Karpas-422 (cell line): ENCODE data around the gene SALL2. TPM values are rescaled to one million over a fixed set of nuclear protein-coding genes. Genes with fewer than 3 reads are reported as not detected.

Experiments
- DNase-seq: peaks from one replicate; pipeline ENCODE4 v3.0.0-alpha.2; 2015
- H2AFZ ChIP-seq: fragments of 200-600 bp; sonication (generic); 2 replicates; pipeline ENCODE4 v1.6.1; 2014; ENCODE audit warnings: antibody characterized with exemption, low read length, mixed read lengths
- H3K27ac ChIP-seq: fragments of 200-600 bp; sonication (generic); 2 replicates; pipeline ENCODE4 v1.5.1; 2014; ENCODE audit warnings: mild to moderate bottlenecking, low read length, moderate library complexity
- H3K27me3 ChIP-seq: fragments of 200-600 bp; sonication (generic); 2 replicates; pipeline ENCODE4 v1.6.1; 2014; ENCODE audit warnings: low read length, mixed read lengths
- H3K36me3 ChIP-seq: fragments of 200-600 bp; sonication (generic); 2 replicates; pipeline ENCODE4 v1.6.1; 2014; ENCODE audit warnings: low read length, mixed read lengths; ENCODE audit not compliant: insufficient read depth
- H3K4me1 ChIP-seq: fragments of 200-600 bp; sonication (generic); 2 replicates; pipeline ENCODE4 v1.6.1; 2014; ENCODE audit warnings: mild to moderate bottlenecking, low read length, mixed read lengths
- H3K4me2 ChIP-seq: fragments of 200-600 bp; sonication (generic); 2 replicates; pipeline ENCODE4 v1.6.1; 2014; ENCODE audit warnings: low read length, low read depth, mild to moderate bottlenecking; ENCODE audit not compliant: poor library complexity, severe bottlenecking
- H3K4me3 ChIP-seq: fragments of 200-600 bp; sonication (generic); 2 replicates; pipeline ENCODE4 v1.5.1; 2014; ENCODE audit warnings: mild to moderate bottlenecking, antibody characterized with exemption, low read length, mixed read lengths
- H3K79me2 ChIP-seq: fragments of 200-600 bp; sonication (generic); 2 replicates; pipeline ENCODE4 v1.6.1; 2014; ENCODE audit warnings: mild to moderate bottlenecking, low read length, mixed read lengths
- H3K9ac ChIP-seq: fragments of 200-600 bp; sonication (generic); 2 replicates; pipeline ENCODE4 v1.6.0; 2014; ENCODE audit warnings: low read length
- H3K9me2 ChIP-seq: fragments of 200-600 bp; sonication (generic), shearing (Covaris generic); replicated peaks from 2 replicates; pipeline ENCODE4 v1.6.0; 2014; ENCODE audit warnings: mild to moderate bottlenecking, low read length, moderate library complexity; ENCODE audit not compliant: insufficient read depth
- H3K9me3 ChIP-seq: fragments of 300-700, 200-600 bp; sonication (generic); 2 replicates; pipeline ENCODE4 v1.6.1; 2014; ENCODE audit warnings: low read length, mixed read lengths
- H4K20me1 ChIP-seq: fragments of 200-600 bp; sonication (generic); 2 replicates; pipeline ENCODE4 v1.6.1; 2014; ENCODE audit warnings: mild to moderate bottlenecking, antibody characterized with exemption, low read length, low read depth; ENCODE audit not compliant: insufficient read depth
- total RNA-seq: library from RNA; depleted of rRNA; stranded (reverse); fragments of >200 nt; shearing (Covaris generic); gene quantifications from 2 replicates; pipeline ENCODE4 v1.2.3, GENCODE V29; 2014; ENCODE audit warnings: low replicate concordance

The SALL2 gene
- total RNA-seq, 1 experiment from 2014 or later: not detected

DNA sequence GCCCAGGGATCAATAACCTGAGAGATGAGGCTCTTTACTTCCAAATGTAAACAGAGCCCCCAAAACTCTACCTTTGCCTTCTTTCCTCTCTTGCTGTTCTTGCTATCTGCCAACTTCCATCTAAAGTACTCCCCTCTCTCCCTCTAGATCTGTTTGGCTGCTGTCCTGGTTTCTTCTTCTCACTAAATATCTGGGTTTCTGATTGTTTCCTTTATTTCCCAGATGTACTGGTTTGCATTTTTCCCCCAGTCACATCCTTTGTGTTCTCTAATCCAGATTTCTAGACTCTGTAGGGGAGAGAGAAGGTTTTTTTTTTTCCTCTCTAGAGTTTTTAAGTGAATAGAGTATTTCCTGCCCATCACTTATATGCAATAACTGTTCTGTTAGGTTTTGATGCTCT, 7.1 kb upstream of the SALL2 start:
- Histone ChIP-seq H2AFZ (no peak overlapping the region), H3K4me2 (no peak overlapping the region), H4K20me1 (no peaks in the 10 kb centered on the region), H3K4me1 (peaks cover 19% of the 10 kb centered on the region), H3K9me2 (no peaks in the 10 kb centered on the region), H3K27me3 (no peaks in the 10 kb centered on the region), H3K79me2 (no peaks in the 10 kb centered on the region), H3K4me3 (no peak overlapping the region), H3K36me3 (no peaks in the 10 kb centered on the region), H3K27ac (no peak overlapping the region), H3K9ac (no peak overlapping the region), H3K9me3 (no peaks in the 10 kb centered on the region)
- no peak for DNase-seq

DNA sequence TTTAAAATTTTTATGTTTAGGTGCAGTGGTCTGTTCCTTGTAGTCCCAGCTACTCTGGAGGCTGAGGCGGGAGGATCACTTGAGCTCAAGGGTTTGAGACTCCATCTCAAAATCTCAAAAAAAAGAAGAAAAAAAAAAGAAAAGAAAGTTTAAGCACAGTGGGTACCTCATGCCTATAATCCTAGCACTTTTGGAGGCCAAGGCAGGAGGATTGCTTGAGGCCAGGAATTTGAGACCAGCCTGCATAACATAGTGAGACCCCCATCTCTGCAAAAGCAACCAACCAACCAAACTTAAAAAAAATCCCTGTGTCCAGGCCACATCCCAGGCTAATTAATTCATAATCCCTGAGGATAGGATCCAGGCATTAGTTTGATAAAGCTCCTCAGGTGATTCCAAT, 3.4 kb upstream of the SALL2 start:
- Histone ChIP-seq H2AFZ (no peak overlapping the region), H3K79me2 (no peaks in the 10 kb centered on the region), H3K4me3 (no peak overlapping the region), H4K20me1 (no peaks in the 10 kb centered on the region), H3K9ac (no peak overlapping the region), H3K27me3 (no peaks in the 10 kb centered on the region), H3K9me2 (no peaks in the 10 kb centered on the region), H3K9me3 (no peaks in the 10 kb centered on the region), H3K27ac (no peak overlapping the region), H3K4me2 (peak overlapping the region; percentile 21), H3K36me3 (no peaks in the 10 kb centered on the region), H3K4me1 (peaks cover 35% of the 10 kb centered on the region)
- no peak for DNase-seq

DNA sequence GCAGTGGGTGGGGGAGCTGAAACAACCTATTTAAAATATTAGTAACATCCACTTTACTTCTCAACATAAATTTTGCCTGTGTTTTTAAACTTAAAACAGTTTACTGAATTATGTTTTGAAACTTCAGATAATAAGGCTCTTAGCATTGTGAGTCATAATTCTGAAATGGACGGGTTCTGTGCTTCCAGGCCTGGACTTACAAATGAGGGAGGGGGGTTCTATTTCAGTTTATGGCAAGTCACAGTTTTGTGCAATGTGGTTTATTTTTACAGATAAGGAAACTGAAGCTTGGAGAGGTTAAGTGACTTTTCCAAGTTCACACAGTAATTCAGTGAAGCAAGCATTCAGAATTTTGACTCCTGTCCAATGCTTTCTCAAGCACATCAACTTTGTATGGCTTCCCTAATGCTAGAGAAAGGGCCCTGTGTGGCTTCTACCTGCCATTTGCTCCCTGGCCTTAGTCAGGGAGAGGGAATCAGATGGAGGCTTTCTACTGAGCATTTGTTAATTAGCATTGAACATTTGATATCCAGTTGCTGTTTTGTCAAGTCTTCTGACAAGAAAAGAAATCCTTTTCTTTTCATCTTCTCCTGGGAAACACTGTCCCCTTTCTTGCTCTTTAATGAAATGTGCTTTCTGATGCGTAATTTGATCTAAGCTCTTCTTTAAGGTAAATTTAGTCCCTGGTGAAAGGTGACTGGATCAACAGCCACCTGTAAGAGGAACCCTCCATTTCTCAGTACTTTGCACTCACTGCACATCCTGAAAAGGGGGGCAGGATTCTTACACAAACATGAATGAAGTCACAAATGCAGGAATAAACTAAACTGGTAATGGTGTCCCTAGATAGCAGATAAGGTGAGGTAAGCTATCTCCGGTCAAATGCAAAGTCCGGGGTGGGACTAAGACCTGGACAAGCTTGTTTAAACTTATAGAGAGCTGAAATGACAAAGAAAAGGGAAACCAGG, 2.5 kb upstream of the SALL2 start:
- peak overlapping the region; percentile 21 for H3K4me2 ChIP-seq
- H3K27ac ChIP-seq: no peak overlapping the region
- H4K20me1 ChIP-seq: no peaks in the 10 kb centered on the region
- H3K4me3 ChIP-seq: no peak overlapping the region
- H3K36me3 ChIP-seq: no peaks in the 10 kb centered on the region
- H2AFZ ChIP-seq: no peak overlapping the region; the same call in 1 of the 2 replicates
- no peak overlapping the region for H3K9ac ChIP-seq
- H3K79me2 ChIP-seq: no peaks in the 10 kb centered on the region
- peaks cover 35% of the 10 kb centered on the region for H3K4me1 ChIP-seq
- H3K27me3 ChIP-seq: no peaks in the 10 kb centered on the region
- H3K9me3 ChIP-seq: no peaks in the 10 kb centered on the region
- H3K9me2 ChIP-seq: no peaks in the 10 kb centered on the region
- peak; percentile 51 for DNase-seq

DNA sequence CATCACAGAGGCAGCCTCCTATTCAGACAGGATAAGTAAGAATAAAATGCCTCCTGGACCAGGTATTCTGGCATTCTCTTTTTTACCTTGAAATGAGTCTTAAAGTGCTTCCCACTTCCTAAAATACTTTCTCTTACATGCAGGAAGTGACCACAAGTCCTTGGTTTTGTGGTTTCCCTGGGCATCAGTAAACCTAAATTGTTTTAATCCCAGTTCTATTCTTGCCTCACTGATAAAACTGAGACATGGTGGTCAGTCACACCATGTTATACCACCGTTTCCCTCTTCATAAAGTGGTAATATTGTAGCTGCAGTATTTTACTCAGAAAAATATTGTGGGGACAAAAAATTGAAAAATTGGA, 1.2 kb upstream of the SALL2 start:
- H2AFZ ChIP-seq: no peak overlapping the region
- no peaks in the 10 kb centered on the region for H4K20me1 ChIP-seq
- H3K4me2 ChIP-seq: peak overlapping the region; percentile 37
- H3K9ac ChIP-seq: no peak overlapping the region
- 0 out of 2 replicates have a peak overlapping the region, but pooled peaks have one; percentile 26 for H3K4me3 ChIP-seq
- no peaks in the 10 kb centered on the region for H3K9me3 ChIP-seq
- H3K79me2 ChIP-seq: no peaks in the 10 kb centered on the region
- DNase-seq: no peak
- H3K27ac ChIP-seq: no peak overlapping the region
- H3K27me3 ChIP-seq: no peaks in the 10 kb centered on the region
- H3K36me3 ChIP-seq: no peaks in the 10 kb centered on the region
- no peaks in the 10 kb centered on the region for H3K9me2 ChIP-seq
- peaks cover 35% of the 10 kb centered on the region for H3K4me1 ChIP-seq

DNA sequence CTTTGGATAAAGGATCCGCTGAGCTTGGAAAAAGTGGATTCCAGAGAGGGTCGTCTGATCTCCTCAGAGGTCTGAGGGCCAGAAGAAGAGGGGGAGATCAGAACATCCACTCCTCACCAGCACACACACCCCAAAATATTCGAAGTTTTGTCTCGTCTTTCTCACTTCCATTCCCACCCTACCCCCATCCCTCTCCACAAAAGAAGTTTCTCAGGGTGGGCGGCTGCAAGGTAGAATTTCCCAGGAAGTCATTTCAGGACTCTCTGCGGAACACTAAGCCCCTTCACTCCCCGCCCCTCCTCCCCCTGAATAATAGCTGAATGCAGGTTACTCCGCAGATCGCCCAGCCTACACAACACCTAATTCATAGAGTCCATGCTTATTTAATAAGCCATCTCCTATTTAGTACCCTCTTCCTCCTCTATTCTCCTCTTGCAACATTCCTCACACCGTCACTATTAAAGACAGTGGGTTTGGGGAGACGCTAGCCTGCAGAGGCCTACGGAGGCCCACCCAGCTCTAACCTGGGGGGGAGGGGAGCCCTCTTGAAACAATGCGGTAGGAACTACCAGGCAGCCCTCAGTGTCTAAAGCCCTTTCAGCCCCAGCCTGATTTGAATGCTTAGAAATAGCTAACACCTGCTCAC, 649 bp upstream of the SALL2 start:
- H3K4me3 ChIP-seq: 0 out of 2 replicates have a peak overlapping the region, but pooled peaks have one; percentile 26
- DNase-seq: peak; percentile 65
- H3K9ac ChIP-seq: no peak overlapping the region
- no peaks in the 10 kb centered on the region for H3K9me3 ChIP-seq
- H2AFZ ChIP-seq: no peak overlapping the region
- no peaks in the 10 kb centered on the region for H3K9me2 ChIP-seq
- H4K20me1 ChIP-seq: no peaks in the 10 kb centered on the region
- no peaks in the 10 kb centered on the region for H3K27me3 ChIP-seq
- H3K79me2 ChIP-seq: no peaks in the 10 kb centered on the region
- peak overlapping the region; percentile 37 for H3K4me2 ChIP-seq
- peaks cover 35% of the 10 kb centered on the region for H3K4me1 ChIP-seq
- no peaks in the 10 kb centered on the region for H3K36me3 ChIP-seq
- H3K27ac ChIP-seq: no peak overlapping the region

DNA sequence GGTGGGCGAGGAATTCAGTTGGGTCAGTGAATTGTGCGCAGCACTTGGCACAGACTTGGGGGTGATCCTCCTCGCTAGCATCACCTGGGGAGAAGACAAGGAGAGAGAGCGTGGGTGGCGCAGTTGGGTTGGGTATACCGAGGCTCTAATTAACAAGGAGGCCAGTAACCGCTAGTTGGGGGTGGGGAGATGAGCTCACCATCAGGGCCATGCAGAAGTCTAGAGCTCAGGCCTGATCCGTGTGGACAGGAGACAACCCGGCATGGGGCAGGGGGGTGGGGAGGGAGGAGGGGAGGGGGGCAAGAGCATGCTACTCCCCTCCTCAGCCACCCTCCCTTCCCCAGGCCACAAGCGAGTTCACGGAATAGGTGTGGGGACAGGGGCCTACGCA, 580 bp downstream of the SALL2 start:
- Histone ChIP-seq H3K4me1 (peaks cover 35% of the 10 kb centered on the region), H3K79me2 (no peaks in the 10 kb centered on the region), H3K27me3 (no peaks in the 10 kb centered on the region), H3K9me2 (no peaks in the 10 kb centered on the region), H3K9ac (no peak overlapping the region), H3K9me3 (no peaks in the 10 kb centered on the region), H3K4me2 (no peak overlapping the region), H2AFZ (no peak overlapping the region), H3K36me3 (no peaks in the 10 kb centered on the region), H3K4me3 (no peak overlapping the region), H3K27ac (no peak overlapping the region), H4K20me1 (no peaks in the 10 kb centered on the region)
- no peak for DNase-seq

DNA sequence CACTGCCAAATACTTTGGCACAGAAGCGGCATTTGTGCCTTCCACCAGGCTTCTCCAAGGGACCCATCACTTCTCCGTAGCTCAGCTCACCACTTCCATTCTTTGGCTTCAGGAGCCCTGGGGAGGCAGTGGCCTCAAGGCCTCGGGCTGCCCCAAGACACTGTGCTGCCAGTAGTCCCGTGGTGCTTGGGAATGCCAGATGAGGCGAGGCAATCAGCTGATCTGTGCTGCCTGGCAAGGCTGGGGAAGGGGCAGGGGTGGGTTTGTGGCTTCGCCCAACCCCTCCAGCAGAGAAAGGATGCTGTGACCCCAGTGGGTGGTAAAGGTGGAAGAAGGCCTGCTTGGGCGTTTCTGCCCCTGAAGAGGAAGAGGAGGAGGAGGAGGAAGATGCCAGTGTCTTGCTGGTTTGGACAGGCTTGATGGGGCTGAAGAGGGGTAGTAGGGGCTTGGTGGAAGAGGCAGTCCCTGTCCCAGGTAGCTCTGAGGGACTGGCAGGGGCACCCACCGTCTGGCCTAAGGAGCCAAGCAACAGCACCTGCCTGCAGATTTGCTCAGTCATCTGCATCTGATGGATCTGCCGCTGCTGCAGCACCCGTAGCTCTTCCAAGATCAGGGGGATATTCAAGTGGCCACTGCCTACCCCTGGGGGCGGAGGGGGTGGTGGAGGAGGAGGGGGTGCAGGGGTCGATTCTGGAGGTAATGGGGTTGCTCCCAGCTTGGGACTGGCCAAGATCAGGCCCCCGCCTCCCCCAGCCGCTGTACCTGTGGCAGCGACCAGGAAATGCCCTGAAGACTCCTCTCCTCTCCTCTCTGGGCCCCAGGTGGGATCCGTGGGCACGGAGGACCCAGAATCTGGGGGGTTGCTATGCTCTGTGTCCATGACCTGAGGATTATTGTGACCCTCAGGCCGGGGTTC, 1.3 kb downstream of the SALL2 start:
- peaks cover 35% of the 10 kb centered on the region for H3K4me1 ChIP-seq
- no peaks in the 10 kb centered on the region for H3K9me3 ChIP-seq
- H2AFZ ChIP-seq: no peak overlapping the region
- H3K27me3 ChIP-seq: no peaks in the 10 kb centered on the region
- H4K20me1 ChIP-seq: no peaks in the 10 kb centered on the region
- H3K4me3 ChIP-seq: no peak overlapping the region
- H3K9me2 ChIP-seq: no peaks in the 10 kb centered on the region
- no peaks in the 10 kb centered on the region for H3K36me3 ChIP-seq
- H3K27ac ChIP-seq: no peak overlapping the region
- no peak overlapping the region for H3K9ac ChIP-seq
- no peak overlapping the region for H3K4me2 ChIP-seq
- H3K79me2 ChIP-seq: no peaks in the 10 kb centered on the region
- DNase-seq: no peak

DNA sequence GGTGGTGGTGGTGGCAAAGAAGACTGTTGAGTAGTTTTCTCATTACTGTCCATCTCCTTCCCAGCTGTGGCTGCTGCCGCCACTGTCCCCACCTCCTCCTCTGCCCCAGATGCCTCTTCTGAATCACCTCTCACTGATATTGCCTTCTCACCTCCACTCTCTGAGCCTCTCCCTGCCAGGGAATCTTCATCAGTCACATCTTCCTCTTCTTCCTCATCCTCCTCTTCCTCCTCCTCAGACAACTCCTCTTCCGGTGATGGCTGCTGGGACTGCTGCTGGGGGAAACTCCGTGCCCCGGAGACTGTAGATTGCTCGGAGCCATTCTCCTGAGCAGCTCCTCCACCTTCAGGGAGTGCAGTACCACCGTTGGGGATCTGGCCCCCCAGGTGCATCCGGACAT, 2.9 kb downstream of the SALL2 start:
- Histone ChIP-seq H4K20me1 (no peaks in the 10 kb centered on the region), H3K4me1 (peaks cover 21% of the 10 kb centered on the region), H3K9me3 (no peaks in the 10 kb centered on the region), H3K4me3 (no peak overlapping the region), H3K27me3 (no peaks in the 10 kb centered on the region), H3K27ac (no peak overlapping the region), H3K4me2 (no peak overlapping the region), H3K36me3 (no peaks in the 10 kb centered on the region), H3K9me2 (no peaks in the 10 kb centered on the region), H3K79me2 (no peaks in the 10 kb centered on the region), H3K9ac (no peak overlapping the region), H2AFZ (no peak overlapping the region)
- no peak for DNase-seq
